Esophagus (tissue), 2 donors: ENCODE data around the gene STRN4. TPM values are rescaled to one million over a fixed set of nuclear protein-coding genes. Genes with fewer than 3 reads are reported as not detected.

Source experiments
- H3K27ac ChIP-seq, 2 donors: one replicate each; pipeline ENCODE4 v1.5.1; 2013; ENCODE audit warnings: low read depth in 2 of 2, mild to moderate bottlenecking in 2 of 2, inconsistent platforms in 1 of 2, low read length in 1 of 2, moderate library complexity in 1 of 2
- H3K27me3 ChIP-seq, 2 donors: one replicate each; pipeline ENCODE4 v1.6.1; 2013; ENCODE audit warnings: low read length in 2 of 2, control low read depth in 1 of 2, mild to moderate bottlenecking in 1 of 2; ENCODE audit not compliant: insufficient read depth in 2 of 2, control insufficient read depth in 1 of 2
- H3K36me3 ChIP-seq, 2 donors: one replicate each; pipeline ENCODE4 v1.6.1; 2013; ENCODE audit warnings: low read length in 1 of 2; ENCODE audit not compliant: control insufficient read depth in 2 of 2, insufficient read depth in 2 of 2
- H3K4me1 ChIP-seq, 2 donors: one replicate each; pipeline ENCODE4 v1.6.1; 2013; ENCODE audit warnings: low read length in 1 of 2; ENCODE audit not compliant: control insufficient read depth in 2 of 2, insufficient read depth in 2 of 2
- H3K4me3 ChIP-seq, 2 donors: one replicate each; pipeline ENCODE4 v1.5.1; 2013; ENCODE audit warnings: low read length in 2 of 2, mild to moderate bottlenecking in 2 of 2, low read depth in 1 of 2, moderate library complexity in 1 of 2
- H3K9me3 ChIP-seq, 2 donors: one replicate each; pipeline ENCODE4 v1.6.1; 2013; ENCODE audit warnings: mild to moderate bottlenecking in 2 of 2, low read depth in 1 of 2, low read length in 1 of 2, moderate library complexity in 1 of 2; ENCODE audit not compliant: control insufficient read depth in 2 of 2, insufficient read depth in 1 of 2
- WGBS, 2 donors: extraction: QIAGEN DNeasy Blood & Tissue Kit; methylation state at CpG; one replicate each; pipeline ENCODE4 v1.1.7; 2013; 5-methylcytosine and 5-hydroxymethylcytosine counted together
- polyA plus RNA-seq, 2 donors: library from polyadenylated mRNA; stranded (reverse); fragments of 200-250 nt; gene quantifications; one replicate each; pipeline ENCODE4 v1.2.3, GENCODE V29; 2013
- donor health status: healthy with polysubstance abuse.
- donor health status: Bipolar disorder and iron deficiency.

The STRN4 gene
- polyA plus RNA-seq, 2 donors, result 53.2 to 55.6 TPM

- WGBS, 2 donors, result 83 to 91% methylated on average over 11 of the region's 11 CpGs
Measured at GRCh38 chr19:46727757-46728156, 18.5 kb downstream of the STRN4 start.

GRCh38 chr19:46726971-46727501 is 19.2 kb downstream of the STRN4 start:
- Histone ChIP-seq H3K4me1 (peaks cover 0 to 14% of the 10 kb centered on the region in 2 donors), H3K4me3 (no peak overlapping the region), H3K9me3 (no peaks in the 10 kb centered on the region), H3K36me3 (peaks cover 35 to 84% of the 10 kb centered on the region in 2 donors), H3K27ac (no peak overlapping the region), H3K27me3 (no peaks in the 10 kb centered on the region)
- 69 to 74% methylated on average over 14 of the region's 14 CpGs for WGBS, 2 donors

More at GRCh38 chr19:46727757-46728156, 18.5 kb downstream of the STRN4 start:
- H3K27ac ChIP-seq, result peak overlapping the region in 1 of 2 donors; percentile 13
- peaks cover 0 to 21% of the 10 kb centered on the region in 2 donors for H3K4me1 ChIP-seq
- no peaks in the 10 kb centered on the region for H3K27me3 ChIP-seq
- H3K4me3 ChIP-seq, result no peak overlapping the region
- H3K36me3 ChIP-seq, result peaks cover 32 to 82% of the 10 kb centered on the region in 2 donors
- H3K9me3 ChIP-seq, result no peaks in the 10 kb centered on the region

DNA sequence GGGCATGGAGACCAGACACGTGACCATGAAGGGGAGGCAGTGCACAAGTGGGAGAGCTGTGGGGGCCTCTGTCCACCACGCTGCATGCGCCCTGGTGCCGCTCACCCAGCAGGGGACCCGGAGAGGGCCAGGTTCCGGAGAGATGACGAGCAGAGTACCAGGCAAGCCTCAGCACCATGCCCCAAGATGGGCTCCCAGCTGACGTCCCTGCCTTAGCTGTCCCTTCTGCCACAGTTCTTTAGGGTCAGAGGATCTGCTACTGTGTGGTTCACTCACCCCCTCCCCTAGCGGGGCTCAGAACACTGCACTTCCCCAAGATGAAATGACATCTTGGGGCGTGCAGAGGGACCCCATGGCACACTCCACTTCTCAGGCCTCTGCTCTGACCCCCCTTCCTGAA is 19.7 kb downstream of the STRN4 start:
- WGBS, 2 donors, result 85 to 89% methylated on average over 10 of the region's 10 CpGs
- Histone ChIP-seq H3K9me3 (no peaks in the 10 kb centered on the region), H3K4me3 (no peak overlapping the region), H3K4me1 (peaks cover 0 to 11% of the 10 kb centered on the region in 2 donors), H3K27ac (no peak overlapping the region), H3K27me3 (no peaks in the 10 kb centered on the region), H3K36me3 (peaks cover 39 to 89% of the 10 kb centered on the region in 2 donors)

- Histone ChIP-seq H3K27ac (no peak overlapping the region), H3K4me3 (no peak overlapping the region), H3K4me1 (peaks cover 0 to 6% of the 10 kb centered on the region in 2 donors), H3K9me3 (no peaks in the 10 kb centered on the region), H3K27me3 (no peaks in the 10 kb centered on the region), H3K36me3 (peaks cover 39 to 93% of the 10 kb centered on the region in 2 donors)
- 78 to 82% methylated on average over 9 of the region's 9 CpGs for WGBS, 2 donors
Measured at GRCh38 chr19:46725859-46726393, 20.3 kb downstream of the STRN4 start.

GRCh38 chr19:46725036-46725820 is 21.0 kb downstream of the STRN4 start:
- Histone ChIP-seq H3K36me3 (peaks cover 36 to 93% of the 10 kb centered on the region in 2 donors), H3K27ac (no peak overlapping the region), H3K27me3 (no peaks in the 10 kb centered on the region), H3K4me3 (no peak overlapping the region), H3K9me3 (no peaks in the 10 kb centered on the region), H3K4me1 (no peaks in the 10 kb centered on the region)
- WGBS, 2 donors, result 94% methylated on average over 26 of the region's 26 CpGs

- Histone ChIP-seq H3K9me3 (no peaks in the 10 kb centered on the region), H3K4me1 (no peaks in the 10 kb centered on the region), H3K4me3 (no peak overlapping the region), H3K27ac (no peak overlapping the region), H3K27me3 (no peaks in the 10 kb centered on the region), H3K36me3 (peaks cover 28 to 89% of the 10 kb centered on the region in 2 donors)
- WGBS, 2 donors, result 85 to 87% methylated on average over 20 of the region's 20 CpGs
Measured at GRCh38 chr19:46724468-46724867, 21.8 kb downstream of the STRN4 start.

DNA sequence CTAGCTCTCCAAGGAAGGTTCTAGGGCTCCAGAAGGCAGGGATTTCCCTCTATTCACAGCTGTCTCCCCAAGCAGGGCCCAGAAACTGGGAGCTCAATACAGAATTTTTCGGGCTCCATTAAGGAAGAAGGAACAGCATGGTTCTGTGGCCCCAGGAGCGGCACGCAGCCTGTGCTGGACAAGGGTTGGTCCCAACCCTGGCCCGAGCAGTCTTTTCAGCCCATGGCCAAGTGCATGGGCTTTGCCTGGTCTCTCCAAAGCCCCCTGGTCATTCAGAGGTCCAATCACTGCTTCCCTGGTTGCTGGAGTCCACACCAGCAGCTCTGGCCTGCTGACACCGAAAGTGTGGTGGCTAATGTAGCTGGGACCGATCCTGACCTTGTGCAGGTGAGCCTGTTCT is 22.8 kb downstream of the STRN4 start:
- WGBS, 2 donors, result 96 to 97% methylated on average over 6 of the region's 6 CpGs

DNA sequence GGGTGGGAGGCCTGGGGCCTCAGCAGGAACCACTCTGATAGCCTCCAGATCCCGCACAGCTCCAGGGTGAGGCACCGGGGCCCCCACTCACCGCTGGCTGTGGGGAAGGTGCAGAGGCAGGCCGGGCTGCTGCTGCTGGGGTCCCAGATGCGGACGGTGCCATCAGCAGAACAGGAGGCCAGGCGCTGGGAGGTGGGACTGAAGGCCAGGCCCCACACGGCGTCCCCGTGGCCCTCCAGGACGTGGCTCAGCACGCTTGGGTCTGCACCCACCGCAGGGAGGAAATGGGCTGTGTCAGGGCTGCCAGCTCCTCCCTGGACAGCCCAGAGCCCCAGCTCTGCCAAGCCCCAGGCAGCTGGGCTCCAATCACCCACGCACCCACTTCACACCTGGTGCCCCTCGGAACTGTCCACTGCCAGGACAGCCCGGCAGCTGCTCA is 23.2 kb downstream of the STRN4 start:
- H3K4me1 ChIP-seq, result peaks cover 0 to 3% of the 10 kb centered on the region in 2 donors
- H3K27me3 ChIP-seq, result no peaks in the 10 kb centered on the region
- WGBS, 2 donors, result 83 to 85% methylated on average over 15 to 16 of the region's 16 CpGs
- no peak overlapping the region for H3K4me3 ChIP-seq
- no peak overlapping the region for H3K27ac ChIP-seq
- H3K36me3 ChIP-seq, result peaks cover 27 to 81% of the 10 kb centered on the region in 2 donors
- no peaks in the 10 kb centered on the region for H3K9me3 ChIP-seq

More for the DNA sequence above, 22.8 kb downstream of the STRN4 start:
- Histone ChIP-seq H3K4me1 (peaks cover 0 to under 1% of the 10 kb centered on the region in 2 donors), H3K27me3 (no peaks in the 10 kb centered on the region), H3K9me3 (no peaks in the 10 kb centered on the region), H3K36me3 (peaks cover 27 to 85% of the 10 kb centered on the region in 2 donors), H3K27ac (no peak overlapping the region), H3K4me3 (no peak overlapping the region)

DNA sequence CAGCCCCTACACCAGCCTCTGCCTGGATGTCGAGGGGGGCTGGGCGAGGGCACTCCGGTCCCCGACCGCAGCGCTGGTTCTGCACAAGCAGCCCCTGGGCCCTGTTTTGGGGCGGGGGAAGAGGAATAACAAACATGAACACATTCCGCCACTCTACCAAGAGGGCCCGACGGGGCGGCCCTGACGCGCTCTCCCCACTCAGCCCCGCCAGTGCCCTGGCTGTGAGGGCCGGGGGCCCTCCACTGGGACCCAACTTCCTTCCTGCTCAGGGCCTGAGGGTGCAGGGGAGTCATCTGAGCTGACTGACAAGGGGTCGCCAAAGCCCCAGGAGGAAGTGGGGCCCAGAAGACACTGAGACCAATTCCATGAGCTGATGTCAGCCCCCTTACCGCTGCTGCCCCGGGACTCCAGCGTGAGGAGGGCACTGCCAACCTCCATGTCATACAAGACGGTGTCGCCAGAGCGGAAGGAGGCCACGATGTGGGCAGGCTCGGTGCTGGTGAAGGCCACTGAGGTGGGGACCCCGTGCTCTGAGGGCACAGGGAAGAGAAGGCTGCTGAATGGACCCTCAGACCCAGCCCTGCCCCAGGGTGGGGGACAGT is 23.7 kb downstream of the STRN4 start:
- H3K4me3 ChIP-seq, result no peak overlapping the region
- 84 to 89% methylated on average over 25 of the region's 25 CpGs for WGBS, 2 donors
- peaks cover 0 to 8% of the 10 kb centered on the region in 2 donors for H3K4me1 ChIP-seq
- H3K27me3 ChIP-seq, result no peaks in the 10 kb centered on the region
- no peaks in the 10 kb centered on the region for H3K9me3 ChIP-seq
- peak overlapping the region in 1 of 2 donors; percentile 13 for H3K27ac ChIP-seq
- H3K36me3 ChIP-seq, result peaks cover 27 to 75% of the 10 kb centered on the region in 2 donors
